Measurements from ENCODE around the gene LDLRAD3.

The LDLRAD3 gene

DNA sequence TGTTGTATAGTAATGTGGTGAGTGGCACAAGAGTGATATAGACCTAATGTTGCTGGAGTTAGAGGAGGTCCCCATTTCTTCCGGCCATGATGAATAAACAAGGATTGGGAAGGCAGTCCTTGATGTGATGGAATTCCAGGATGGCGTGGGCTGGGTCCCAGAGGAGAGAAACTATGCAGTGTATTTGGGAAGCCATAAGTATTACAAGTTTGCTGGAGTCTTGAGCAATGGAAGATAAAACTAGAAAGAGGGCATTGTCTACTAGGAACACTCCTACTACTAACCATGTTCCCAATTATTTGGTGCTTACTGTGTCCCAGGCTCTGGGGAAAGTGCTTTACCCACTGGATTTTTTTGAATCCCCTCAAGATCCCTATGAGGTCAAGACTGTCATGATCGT lies 20.0 kb downstream of the LDLRAD3 start:
- DNase-seq: no peak

GRCh38 chr11:35964841-35965240 lies 21.0 kb downstream of the LDLRAD3 start:
- no peak for DNase-seq

- DNase-seq: no peak
These were observed 23.2 kb downstream of the LDLRAD3 start for GRCh38 chr11:35967042-35967441.

GRCh38 chr11:35968386-35969088 lies 24.7 kb downstream of the LDLRAD3 start:
- DNase-seq: peak; percentile 92

DNA sequence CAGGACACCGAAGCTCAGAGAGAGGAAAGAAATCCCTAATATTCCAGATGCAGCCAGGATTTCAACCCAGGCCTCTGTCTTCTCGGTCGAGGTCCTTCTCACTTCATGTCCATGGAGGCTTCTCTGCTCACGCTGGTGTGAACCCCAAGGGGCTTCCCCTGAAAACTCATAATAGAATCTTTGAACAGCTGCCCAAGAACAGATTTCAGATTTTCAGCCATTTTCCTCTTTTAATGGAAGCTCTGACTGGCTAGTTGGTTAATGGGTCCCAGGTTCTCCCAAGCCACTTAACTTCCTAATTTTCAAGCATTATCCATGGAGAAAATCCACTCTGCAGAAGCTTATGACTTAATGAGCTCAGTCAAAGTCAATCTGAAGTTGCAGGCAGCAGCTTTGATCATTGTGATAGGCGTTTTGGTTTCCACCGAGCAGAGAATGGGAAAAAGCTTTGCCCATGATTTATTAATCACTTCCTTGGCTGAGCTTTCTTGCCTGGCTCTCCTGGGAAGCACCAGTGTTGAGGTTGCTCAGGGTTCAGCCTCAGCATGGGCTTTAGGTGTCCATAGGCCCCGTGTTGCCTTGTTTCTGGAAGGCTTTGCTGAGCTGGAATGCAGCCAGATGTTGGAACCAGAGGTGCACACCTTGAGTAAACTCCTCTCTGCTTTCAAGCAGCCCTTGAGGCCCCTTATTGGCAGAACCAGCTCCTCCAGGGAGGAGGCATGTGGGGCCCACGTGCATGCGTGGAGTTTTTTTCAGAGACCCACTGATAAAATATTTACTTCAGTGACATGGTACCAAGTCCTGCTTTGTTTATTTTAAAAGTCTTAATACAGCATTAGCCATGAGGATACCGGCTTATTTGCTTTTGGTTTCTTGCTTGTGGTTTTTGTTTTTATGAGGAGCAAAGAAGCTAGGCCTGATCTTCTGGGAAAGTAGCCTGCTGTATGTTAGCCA lies 25.5 kb downstream of the LDLRAD3 start:
- DNase-seq: peak; percentile 51

- DNase-seq: no peak
These were observed 26.6 kb downstream of the LDLRAD3 start for GRCh38 chr11:35970445-35970844.

DNA sequence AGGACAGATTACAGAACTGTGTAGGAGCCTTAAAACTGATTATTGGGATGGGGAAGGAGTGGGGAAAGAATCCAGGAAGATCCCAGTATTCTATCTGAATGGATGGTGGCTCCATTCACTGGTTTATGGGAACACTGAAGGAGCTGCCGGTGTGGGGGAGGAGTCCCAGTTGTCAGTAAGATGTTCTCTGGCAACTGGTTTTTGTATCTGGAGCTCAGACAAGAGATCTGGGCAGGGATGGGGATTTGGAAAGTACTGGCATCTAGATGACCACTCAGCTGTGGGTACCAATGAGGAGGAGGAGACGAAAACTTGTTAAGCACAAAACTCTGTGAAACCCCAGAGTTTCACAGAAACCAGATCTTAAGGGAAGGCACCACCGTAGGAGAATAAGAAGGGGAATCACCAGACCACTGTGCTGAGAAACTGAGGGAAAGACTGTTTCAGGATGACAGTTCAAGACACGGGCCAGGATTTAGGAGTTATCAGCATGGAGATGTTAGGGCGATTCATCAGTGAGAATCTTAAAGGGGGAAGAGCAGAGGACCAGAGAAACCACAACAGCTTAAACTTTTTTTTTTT lies 28.1 kb downstream of the LDLRAD3 start:
- DNase-seq: no peak

GRCh38 chr11:35974882-35975589 lies 31.2 kb downstream of the LDLRAD3 start:
- no peak for DNase-seq

- no peak for DNase-seq
These were observed 32.6 kb downstream of the LDLRAD3 start for GRCh38 chr11:35976434-35976833.

DNA sequence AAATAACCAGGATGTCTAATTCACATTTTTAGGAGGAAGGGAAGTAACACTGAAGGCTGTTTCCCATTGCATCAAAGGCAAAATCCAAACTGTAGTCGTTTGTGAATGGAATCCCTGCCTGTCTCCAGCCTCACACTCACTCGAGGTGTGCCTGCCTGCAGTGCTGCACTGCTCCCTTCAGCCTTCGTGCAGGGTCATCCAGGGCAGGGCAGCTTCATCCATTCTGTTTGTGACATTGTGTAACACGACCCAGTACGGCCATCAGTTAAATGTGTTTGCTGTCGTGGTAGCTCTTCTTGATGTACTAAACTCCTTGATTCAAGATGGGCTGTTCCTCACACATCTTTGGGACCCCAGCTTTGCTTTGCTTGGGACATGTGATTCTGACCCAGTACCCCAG lies 34.3 kb downstream of the LDLRAD3 start:
- no peak for DNase-seq

- DNase-seq: no peak
These were observed 35.0 kb downstream of the LDLRAD3 start for GRCh38 chr11:35978891-35979290.

DNA sequence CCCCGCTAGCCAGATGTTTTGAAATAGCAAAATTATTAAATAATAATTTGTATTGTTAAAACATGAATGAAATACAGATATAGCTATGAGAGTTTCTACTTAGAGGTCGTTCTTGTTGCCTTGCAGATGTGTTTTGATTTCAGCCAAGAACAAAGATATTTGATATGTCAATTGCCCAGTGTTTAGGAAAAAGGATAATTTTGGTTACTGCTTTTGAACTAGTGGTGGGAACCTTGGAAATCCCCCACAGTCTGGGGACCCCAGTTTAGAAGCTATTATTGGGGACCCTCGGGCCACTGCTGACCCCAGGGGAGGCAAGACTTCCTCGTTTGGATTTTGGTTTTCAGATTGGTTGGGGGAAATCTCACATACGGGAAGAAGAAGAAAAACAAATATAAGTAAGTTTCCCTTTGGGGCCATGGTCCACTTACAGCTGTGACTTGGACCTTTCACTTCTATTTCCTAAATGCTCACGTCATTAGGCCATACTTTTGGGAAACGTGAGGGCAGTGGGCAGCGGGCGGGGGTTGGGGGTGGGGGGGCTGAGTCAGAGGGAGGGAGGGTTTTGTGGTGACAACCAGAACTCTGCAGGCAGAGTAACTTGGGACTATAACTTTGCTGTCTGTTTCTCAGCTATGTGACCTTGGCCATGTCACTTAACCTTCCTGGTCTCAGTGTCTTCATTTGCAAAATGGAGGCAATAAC lies 37.0 kb downstream of the LDLRAD3 start:
- DNase-seq: no peak

GRCh38 chr11:35981581-35981980 lies 37.7 kb downstream of the LDLRAD3 start:
- DNase-seq: no peak

GRCh38 chr11:35982061-35982460 lies 38.2 kb downstream of the LDLRAD3 start:
- no peak for DNase-seq

GRCh38 chr11:35983981-35984380 lies 40.1 kb downstream of the LDLRAD3 start:
- no peak for DNase-seq

GRCh38 chr11:35986947-35987346 lies 43.1 kb downstream of the LDLRAD3 start:
- no peak for DNase-seq

- no peak for DNase-seq
These were observed 46.3 kb downstream of the LDLRAD3 start for GRCh38 chr11:35990170-35990569.

GRCh38 chr11:35990816-35991215 lies 47.0 kb downstream of the LDLRAD3 start:
- no peak for DNase-seq

DNA sequence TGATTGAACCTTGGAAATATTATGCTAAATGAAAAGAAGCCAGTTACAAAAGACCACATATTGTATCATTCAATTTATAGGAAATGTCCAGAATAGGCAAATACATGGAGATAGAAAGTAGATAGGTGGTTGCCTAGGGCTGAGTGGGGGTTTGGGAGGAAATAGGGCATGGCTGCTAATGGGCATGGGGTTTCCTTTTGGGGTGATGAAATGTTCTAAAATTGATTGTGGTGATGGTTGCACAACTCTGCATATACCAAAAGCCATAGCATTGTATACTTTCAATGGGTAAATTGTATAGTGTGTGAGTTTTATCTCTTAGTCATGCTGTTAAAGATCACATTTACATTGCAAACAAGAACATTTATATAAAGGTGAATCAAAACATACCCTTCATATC lies 48.7 kb downstream of the LDLRAD3 start:
- DNase-seq: no peak

DNA sequence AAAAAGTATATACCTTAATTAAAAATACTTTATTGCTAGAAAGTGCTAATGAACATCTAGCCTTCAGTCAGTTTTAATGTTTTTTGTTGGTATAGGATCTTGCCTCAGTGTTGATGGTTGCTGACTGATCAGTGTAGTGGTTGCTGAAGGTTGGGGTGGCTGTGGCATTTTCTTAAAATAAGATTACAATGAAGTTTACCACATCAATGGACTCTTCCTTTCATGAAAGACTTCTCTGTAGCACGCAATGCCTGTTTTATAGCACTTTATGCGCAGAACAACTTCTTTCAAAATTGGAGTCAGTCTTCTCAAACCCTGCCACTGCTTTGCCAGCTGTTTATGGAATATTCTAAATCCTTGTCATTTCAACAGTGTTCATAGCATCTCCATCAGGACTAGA lies 50.6 kb downstream of the LDLRAD3 start:
- no peak for DNase-seq

GRCh38 chr11:35995681-35996271 lies 51.9 kb downstream of the LDLRAD3 start:
- no peak for DNase-seq

DNA sequence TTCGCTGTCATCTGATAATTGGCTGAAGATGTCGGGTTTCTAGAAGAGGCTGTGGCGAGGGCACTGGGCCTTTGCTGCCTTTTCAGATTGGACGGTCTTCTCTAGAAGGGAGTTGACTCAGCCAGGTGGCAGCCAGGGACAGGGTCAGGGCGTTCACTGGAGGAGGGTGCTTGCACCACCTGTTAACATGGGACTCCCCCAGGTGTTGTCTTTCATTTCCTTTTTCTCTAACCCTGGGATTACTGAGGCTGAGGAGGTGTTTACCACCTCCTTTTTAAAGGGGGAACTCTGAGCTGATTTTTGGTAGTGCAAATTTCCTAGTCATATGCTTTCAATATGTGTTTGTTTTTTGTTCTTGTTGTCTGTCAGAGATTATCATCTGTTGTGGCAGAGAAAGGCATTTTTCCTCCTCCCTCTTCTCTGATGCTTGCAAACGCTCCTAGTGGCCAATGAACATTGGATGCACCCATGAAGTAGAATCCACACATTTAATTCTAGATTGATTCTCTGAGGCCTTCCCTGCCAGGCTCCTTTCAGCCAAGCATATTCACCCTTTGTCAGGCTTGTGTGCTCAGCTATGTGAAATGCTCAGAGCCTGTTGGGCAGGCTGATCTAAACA lies 54.1 kb downstream of the LDLRAD3 start:
- DNase-seq: no peak
